K562 (cell line): ENCODE measurements around the gene KAZN. TPM values are rescaled to one million over a fixed set of nuclear protein-coding genes. Genes with fewer than 3 reads are reported as not detected.

ENCODE experiments used
- ATAC-seq: fragments of 200-7000 bp; cut with Tn5 transposase; 3 replicates; pipeline ENCODE4 v1.9.1; 2020; ENCODE audit warnings: moderate library complexity
- BruUV-seq: library from RNA; stranded (reverse); fragments of 400-500 nt; replicated peaks from 2 replicates; lab custom pipeline; 2021; lab: Mats Ljungman, UMichigan
- CTCF ChIA-PET: fragments of 300-600 bp; formaldehyde crosslinking; extraction: SDS; loops from one replicate; lab custom pipeline; 2021; ENCODE audit warnings: low intra/inter-chr PET ratio; lab: Yijun Ruan, JAX
- POLR2A ChIA-PET: fragments of 300-600, 350-650 bp; sonication (Branson Sonifier 250); formaldehyde crosslinking; extraction: SDS; loops from one replicate; lab custom pipeline; 2021; ENCODE audit warnings: antibody characterized with exemption, inconsistent platforms; lab: Yijun Ruan, JAX
- DNase-seq, 4 experiments: peaks; one replicate each; pipeline versions ENCODE4 v3.0.0 to v3.0.0-alpha.2; 2011 to 2018; ENCODE audit warnings: low spot score in 3 of 4, mixed read lengths in 3 of 4; ENCODE audit errors: extremely low read depth in 1 of 4
- FAIRE-seq: peaks from 2 replicates; lab custom pipeline; 2011; peaks lifted over from hg19 to GRCh38; lab: Jason Lieb, UNC
- H2AFZ ChIP-seq: 2 replicates; pipeline ENCODE4 v1.6.0; 2011; ENCODE audit warnings: low read depth, low read length, control low read depth, inconsistent platforms
- H3K27ac ChIP-seq: fragments of 200-600 bp; 3 replicates; pipeline ENCODE4 v1.8.0; 2011; ENCODE audit warnings: low read depth, mild to moderate bottlenecking, control low read depth, inconsistent platforms, low read length, moderate library complexity, mixed read lengths; ENCODE audit errors: extremely low read depth
- H3K27me3 ChIP-seq, 2 experiments: fragments of 300-600 bp in 1 of 2; 2 replicates in 1 of 2; 3 replicates in 1 of 2; pipeline versions ENCODE4 v1.6.0 to v1.8.0; 2011; ENCODE audit warnings: inconsistent platforms in 2 of 2, low read length in 2 of 2, mild to moderate bottlenecking in 1 of 2, mixed read lengths in 1 of 2, moderate library complexity in 1 of 2; ENCODE audit not compliant: control insufficient read depth in 2 of 2, insufficient read depth in 2 of 2
- H3K36me3 ChIP-seq: fragments of 300-600 bp; 3 replicates; pipeline ENCODE4 v1.8.0; 2011; ENCODE audit warnings: mild to moderate bottlenecking, low read length, inconsistent platforms; ENCODE audit not compliant: control insufficient read depth, insufficient read depth
- H3K4me1 ChIP-seq, 2 experiments: fragments of 200-600 bp in 1 of 2; replicated peaks in 1 of 2; 2 replicates in 1 of 2; 3 replicates in 1 of 2; pipeline versions ENCODE4 v1.5.1 to v1.8.0; 2011; ENCODE audit warnings: inconsistent platforms in 2 of 2, low read length in 2 of 2, mild to moderate bottlenecking in 1 of 2, mixed read lengths in 1 of 2, moderate library complexity in 1 of 2; ENCODE audit not compliant: control insufficient read depth in 2 of 2, insufficient read depth in 2 of 2
- H3K4me2 ChIP-seq: 2 replicates; pipeline ENCODE4 v1.6.1; 2011; ENCODE audit warnings: low read length, control low read depth, inconsistent platforms, mixed read lengths; ENCODE audit not compliant: insufficient read depth
- H3K4me3 ChIP-seq: fragments of 200-600 bp; sonication (generic), shearing (Covaris generic); 2 replicates; pipeline ENCODE4 v1.5.1; 2016; ENCODE audit warnings: control low read depth, inconsistent platforms
- H3K79me2 ChIP-seq: fragments of 200-600 bp; 3 replicates; pipeline ENCODE4 v1.8.0; 2011; ENCODE audit warnings: low read length, inconsistent platforms; ENCODE audit not compliant: control insufficient read depth, insufficient read depth
- H3K9ac ChIP-seq, 2 experiments: 2 replicates each; pipeline versions ENCODE4 v1.6.0 to v1.6.1; 2011; ENCODE audit warnings: low read depth in 2 of 2, low read length in 2 of 2, control low read depth in 1 of 2, inconsistent platforms in 1 of 2, mild to moderate bottlenecking in 1 of 2, mixed read lengths in 1 of 2; ENCODE audit not compliant: insufficient read depth in 1 of 2
- H3K9me1 ChIP-seq: one replicate; pipeline ENCODE4 v1.6.0; 2011; ENCODE audit warnings: inconsistent platforms, mild to moderate bottlenecking, low read length, moderate library complexity; ENCODE audit not compliant: control insufficient read depth, insufficient read depth
- H3K9me3 ChIP-seq: replicated peaks from 2 replicates; pipeline ENCODE4 v1.5.1; 2011; ENCODE audit warnings: low read depth, low read length, inconsistent platforms; ENCODE audit not compliant: control insufficient read depth, insufficient read depth
- H4K20me1 ChIP-seq: replicated peaks from 2 replicates; pipeline ENCODE4 v1.6.1; 2011; ENCODE audit warnings: low read length, inconsistent platforms, mixed read lengths; ENCODE audit not compliant: control insufficient read depth, insufficient read depth
- ATF6 ChIP-seq: sonication (generic); formaldehyde crosslinking; IDR thresholded peaks from 2 replicates; pipeline ENCODE4 v1.4.0; 2020; ENCODE audit warnings: mild to moderate bottlenecking, missing genetic modification reagents
- EHMT2 ChIP-seq: fragments of 450-650 bp; IDR thresholded peaks from 2 replicates; pipeline ENCODE4 v1.6.1; 2018; ENCODE audit warnings: antibody characterized with exemption
- NR2F6 ChIP-seq: fragments of 450-650 bp; formaldehyde crosslinking; IDR thresholded peaks from 2 replicates; pipeline ENCODE4 v1.4.0; 2020; ENCODE audit warnings: mild to moderate bottlenecking
- RBFOX2 ChIP-seq: fragments of 200-400 bp; formaldehyde crosslinking; IDR thresholded peaks from 2 replicates; pipeline ENCODE4 v1.6.1; 2017; ENCODE audit warnings: low read depth, mild to moderate bottlenecking, low read length, moderate library complexity
- STAG1 ChIP-seq: sonication (generic); formaldehyde crosslinking; IDR thresholded peaks from 2 replicates; pipeline ENCODE4 v1.5.0; 2020; ENCODE audit warnings: missing genetic modification reagents, borderline replicate concordance
- ZBTB2 ChIP-seq: fragments of 450-650 bp; IDR thresholded peaks from 2 replicates; pipeline ENCODE4 v1.6.1; 2016; ENCODE audit warnings: antibody characterized with exemption
- ZBTB9 ChIP-seq: fragments of 450-650 bp; formaldehyde crosslinking; IDR thresholded peaks from 2 replicates; pipeline ENCODE4 v1.4.0; 2020; ENCODE audit warnings: mild to moderate bottlenecking, moderate library complexity
- ZNF224 ChIP-seq: sonication (generic); formaldehyde crosslinking; IDR thresholded peaks from 2 replicates; pipeline ENCODE4 v1.8.0; 2022; ENCODE audit warnings: mild to moderate bottlenecking, missing genetic modification reagents
- ZNF280A ChIP-seq: fragments of 450-650 bp; IDR thresholded peaks from 2 replicates; pipeline ENCODE4 v1.6.1; 2018; ENCODE audit warnings: mild to moderate bottlenecking, low read depth; ENCODE audit not compliant: partially characterized antibody
- ZNF644 ChIP-seq: fragments of 200-800 bp; sonication (Bioruptor generic); IDR thresholded peaks from 2 replicates; pipeline ENCODE4 v1.6.1; 2016; ENCODE audit warnings: low read depth, missing genetic modification characterization, missing compliant biosample characterization
- WGBS: fragments of 100-300 bp; shearing (Covaris generic); methylation state at CpG from one replicate; pipeline ENCODE4 v1.1.6; 2016; ENCODE audit warnings: low coverage, mixed read lengths; ENCODE audit not compliant: insufficient coverage; ENCODE audit errors: missing lambda C conversion rate; 5-methylcytosine and 5-hydroxymethylcytosine counted together
- in situ Hi-C: fragments of 300-500 bp; cut with MboI; formaldehyde crosslinking; loops from 4 replicates; pipeline ENCODE4 v1.15.0; 2018; ENCODE audit warnings: inconsistent platforms, mixed read lengths
- intact Hi-C: fragments of 100-400 bp; cut with micrococcal nuclease; formaldehyde crosslinking; loops from 2 replicates; pipeline ENCODE4 v1.14.2; 2022
- polyA plus RNA-seq, 8 experiments: library from polyadenylated mRNA; depleted of rRNA in 4 of 8; stranded (reverse) in 5 of 8; unstranded in 3 of 8; fragments of >200 nt; fragmentation: Nextera tagmentation in 2 of 8; fragmentation: Illumina TruSeq in 1 of 8; extraction: Ambion mirVana in 2 of 8; extraction: Trizol in 1 of 8; gene quantifications; 2 replicates each; pipeline versions ENCODE4 v1.2.1 to v1.2.3, GENCODE V29; 2011 to 2014; ENCODE audit warnings: inconsistent platforms in 1 of 8, missing spikeins in 1 of 8
- total RNA-seq, 7 experiments: library from RNA; depleted of rRNA in 6 of 7; stranded (reverse); fragments of >200 nt in 6 of 7; fragmentation: Illumina TruSeq in 2 of 7; extraction: Trizol in 2 of 7; gene quantifications; 2 replicates each; pipeline versions ENCODE4 v1.2.1 to v1.2.3, GENCODE V29; 2011 to 2021; ENCODE audit warnings: low replicate concordance in 1 of 7

Gene KAZN
- total and polyA plus RNA-seq, 9 of the 15 experiments (the other 6 are each of a cell fraction or from before 2014, with no cell fraction given) = 2.1 to 21.6 (median 5.4) TPM

- TF ChIP-seq ATF6 (CRISPR knock-in tag) = no peak
Observed at GRCh38 chr1:14968251-14968851, 369.9 kb downstream of the KAZN start (continued).

- no peak overlapping the region for H2AFZ ChIP-seq
Observed at GRCh38 chr1:14969006-14969405, 370.5 kb downstream of the KAZN start.

More at GRCh38 chr1:14969006-14969405, 370.5 kb downstream of the KAZN start:
- 0 out of 3 replicates have a peak, but pooled peaks cover 3% of the 10 kb centered on the region for H3K79me2 ChIP-seq
- no peaks in the 10 kb centered on the region for H3K27me3 ChIP-seq
- no peak overlapping the region for H3K4me2 ChIP-seq
- BruUV-seq = no TSS peak
- no peak overlapping the region for H3K4me3 ChIP-seq
- H3K36me3 ChIP-seq = peaks cover 2% of the 10 kb centered on the region; the same call in 1 of the 3 replicates
- peaks cover 3 to 4% of the 10 kb centered on the region in 2 experiments; a peak in 2 of 5 replicates for H3K4me1 ChIP-seq
- in situ Hi-C loops = no loop called here
- CTCF ChIA-PET = no interaction called here
- no peak for FAIRE-seq
- peaks cover 4% of the 10 kb centered on the region for H3K9me1 ChIP-seq
- POLR2A ChIA-PET = interaction anchor here (0.6 to 0.7 kb wide), 4 partner anchors 29 to 194 kb away, joined by 3 to 4 read pairs (median 4); no protein-coding TSS in a partner anchor
- 91% methylated on average over 7 of the region's 7 CpGs for WGBS
- DNase-seq = no peak
- no peaks in the 10 kb centered on the region for H3K9me3 ChIP-seq
- H4K20me1 ChIP-seq = 0 out of 2 replicates have a peak, but pooled peaks cover under 1% of the 10 kb centered on the region
- no peak overlapping the region for H3K9ac ChIP-seq
- H3K27ac ChIP-seq = no peak overlapping the region
- ATAC-seq = no peak
- TF ChIP-seq ZBTB9 (CRISPR knock-in tag) (no peak), ZNF644 (tag) (no peak), RBFOX2 (no peak), NR2F6 (no peak), ZBTB2 (no peak), ZNF224 (CRISPR knock-in tag) (no peak), ZNF280A (no peak), EHMT2 (no peak), STAG1 (CRISPR knock-in tag) (no peak)
- intact Hi-C loops = no loop called here
